ENCODE data around the gene LINC00237.
A peak's percentile ranks its signal among the peaks of the same experiment; 100 is the strongest.

Gene LINC00237

GRCh38 chr20:21126581-21126870 lies 20.4 kb upstream of the LINC00237 start:
- in situ Hi-C loops (cut with MboI; ENCODE audit: low pct_unique_long_range_greater_than_20kb, low sequenced_read_pairs, unreplicated experiment), result no loop called here
- no peak for DNase-seq (ENCODE audit: low spot score)
- TF ChIP-seq, protein P1, sequence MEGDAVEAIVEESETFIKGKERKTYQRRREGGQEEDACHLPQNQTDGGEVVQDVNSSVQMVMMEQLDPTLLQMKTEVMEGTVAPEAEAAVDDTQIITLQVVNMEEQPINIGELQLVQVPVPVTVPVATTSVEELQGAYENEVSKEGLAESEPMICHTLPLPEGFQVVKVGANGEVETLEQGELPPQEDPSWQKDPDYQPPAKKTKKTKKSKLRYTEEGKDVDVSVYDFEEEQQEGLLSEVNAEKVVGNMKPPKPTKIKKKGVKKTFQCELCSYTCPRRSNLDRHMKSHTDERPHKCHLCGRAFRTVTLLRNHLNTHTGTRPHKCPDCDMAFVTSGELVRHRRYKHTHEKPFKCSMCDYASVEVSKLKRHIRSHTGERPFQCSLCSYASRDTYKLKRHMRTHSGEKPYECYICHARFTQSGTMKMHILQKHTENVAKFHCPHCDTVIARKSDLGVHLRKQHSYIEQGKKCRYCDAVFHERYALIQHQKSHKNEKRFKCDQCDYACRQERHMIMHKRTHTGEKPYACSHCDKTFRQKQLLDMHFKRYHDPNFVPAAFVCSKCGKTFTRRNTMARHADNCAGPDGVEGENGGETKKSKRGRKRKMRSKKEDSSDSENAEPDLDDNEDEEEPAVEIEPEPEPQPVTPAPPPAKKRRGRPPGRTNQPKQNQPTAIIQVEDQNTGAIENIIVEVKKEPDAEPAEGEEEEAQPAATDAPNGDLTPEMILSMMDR (IDR thresholded peaks at IDR 0.05; ENCODE audit: extremely low read depth, insufficient read depth, missing control alignments), result no peak

GRCh38 chr20:21125849-21126580 lies 19.9 kb upstream of the LINC00237 start, which contains the start of gene KIZ:
KIZ (plus strand) TSS chr20:21126082; CDS start chr20:21126116, 34 bp downstream.
- peak; percentile 97 for DNase-seq (ENCODE audit: low spot score)
- TF ChIP-seq, protein P1 (IDR thresholded peaks at IDR 0.05; ENCODE audit: extremely low read depth, insufficient read depth, missing control alignments), result peak; percentile 26
- in situ Hi-C loops (cut with MboI; ENCODE audit: low pct_unique_long_range_greater_than_20kb, low sequenced_read_pairs, unreplicated experiment), result no loop called here

- peak; percentile 23 for DNase-seq (ENCODE audit: low spot score)
- in situ Hi-C loops (cut with MboI; ENCODE audit: low pct_unique_long_range_greater_than_20kb, low sequenced_read_pairs, unreplicated experiment), result no loop called here
- TF ChIP-seq, protein P1 (IDR thresholded peaks at IDR 0.05; ENCODE audit: extremely low read depth, insufficient read depth, missing control alignments), result no peak
Measured at GRCh38 chr20:21125072-21125848, 19.1 kb upstream of the LINC00237 start.

DNA sequence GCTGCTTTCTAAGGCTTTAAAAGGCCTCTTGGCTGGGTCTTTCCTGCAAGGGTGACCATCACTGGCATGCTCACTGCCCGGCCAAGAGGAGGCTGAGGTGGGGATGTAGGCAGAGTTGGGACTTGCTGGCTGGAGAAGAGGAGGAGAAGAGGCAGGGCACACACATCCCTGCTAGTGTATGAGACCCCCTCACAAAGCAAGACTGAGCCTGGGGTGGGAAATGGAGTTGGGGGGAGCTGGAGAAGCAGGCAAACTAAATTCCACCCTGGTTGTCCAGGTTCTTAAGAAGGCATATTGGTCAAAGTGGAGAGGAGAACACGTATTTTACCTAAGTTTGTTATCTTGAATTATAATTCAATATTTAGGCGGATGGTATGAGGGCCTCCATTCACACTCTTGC lies 18.0 kb upstream of the LINC00237 start:
- TF ChIP-seq, protein P1 (IDR thresholded peaks at IDR 0.05; ENCODE audit: extremely low read depth, insufficient read depth, missing control alignments), result no peak
- in situ Hi-C loops (cut with MboI; ENCODE audit: low pct_unique_long_range_greater_than_20kb, low sequenced_read_pairs, unreplicated experiment), result loop anchor here (25.0 kb wide), 5 partner anchors 263 to 1438 kb away; partner anchors contain the start of genes INSM1, NKX2-2, NKX2-4 and PAX1
- no peak for DNase-seq (ENCODE audit: low spot score)

- DNase-seq (ENCODE audit: low spot score), result no peak
- in situ Hi-C loops (cut with MboI; ENCODE audit: low pct_unique_long_range_greater_than_20kb, low sequenced_read_pairs, unreplicated experiment), result loop anchor here (25.0 kb wide), 5 partner anchors 269 to 1444 kb away; partner anchors contain the start of genes INSM1, NKX2-2, NKX2-4 and PAX1
- TF ChIP-seq, protein P1 (IDR thresholded peaks at IDR 0.05; ENCODE audit: extremely low read depth, insufficient read depth, missing control alignments), result no peak
Measured at GRCh38 chr20:21118782-21119181, 12.6 kb upstream of the LINC00237 start.

DNA sequence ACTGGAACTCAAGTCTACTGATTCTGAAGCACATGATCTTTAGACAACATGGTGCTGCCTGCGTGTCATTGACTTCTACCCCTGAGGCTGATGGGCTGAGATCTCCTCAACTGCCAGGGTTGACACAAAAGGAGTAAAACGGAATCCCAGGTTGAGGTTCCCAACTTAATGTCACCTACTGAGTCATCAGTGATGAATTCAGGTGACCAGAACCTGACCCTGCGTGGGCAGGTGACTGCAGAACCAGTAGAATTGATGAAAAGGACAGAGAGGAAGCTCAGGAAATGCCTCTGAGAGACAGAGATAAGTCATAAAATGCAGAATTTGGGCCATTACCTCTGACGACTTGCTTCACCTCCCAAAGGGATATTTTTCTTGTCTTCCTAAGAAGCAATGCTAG lies 12.0 kb upstream of the LINC00237 start:
- TF ChIP-seq, protein P1 (IDR thresholded peaks at IDR 0.05; ENCODE audit: extremely low read depth, insufficient read depth, missing control alignments), result no peak
- no peak for DNase-seq (ENCODE audit: low spot score)
- in situ Hi-C loops (cut with MboI; ENCODE audit: low pct_unique_long_range_greater_than_20kb, low sequenced_read_pairs, unreplicated experiment), result loop anchor here (25.0 kb wide), 5 partner anchors 269 to 1444 kb away; partner anchors contain the start of genes INSM1, NKX2-2, NKX2-4 and PAX1

All from GM13977 (cell line).